HepG2 (cell line): ENCODE measurements around the gene EXOC3L2. TPM values are rescaled to one million over a fixed set of nuclear protein-coding genes. Genes with fewer than 3 reads are reported as not detected.

Source experiments
- ATAC-seq: fragments of 200-7000 bp; cut with Tn5 transposase; 3 replicates; pipeline ENCODE4 v1.9.1; 2020; ENCODE audit warnings: mild to moderate bottlenecking, moderate library complexity
- Bru-seq: library from RNA; stranded (reverse); fragments of 400-500 nt; gene quantifications from one replicate; lab custom pipeline; 2021; lab: Mats Ljungman, UMichigan
- BruChase-seq, 2 experiments: library from RNA; stranded (reverse); fragments of 400-500 nt; gene quantifications; one replicate each; lab custom pipeline; 2021; lab: Mats Ljungman, UMichigan
- BruUV-seq: library from RNA; stranded (reverse); fragments of 400-500 nt; replicated peaks from 2 replicates; lab custom pipeline; 2021; lab: Mats Ljungman, UMichigan
- CTCF ChIA-PET: fragments of 300-600 bp; formaldehyde crosslinking; extraction: SDS; loops from one replicate; lab custom pipeline; 2021; ENCODE audit warnings: low total read pairs, inconsistent platforms, low intra/inter-chr PET ratio; lab: Yijun Ruan, JAX
- POLR2A ChIA-PET: fragments of 350-600 bp; sonication (Branson Sonifier 250); formaldehyde crosslinking; loops from one replicate; lab custom pipeline; 2020; ENCODE audit warnings: antibody characterized with exemption, inconsistent platforms; lab: Yijun Ruan, JAX
- DNase-seq: peaks from one replicate; pipeline ENCODE4 v3.0.0-alpha.2; 2015; ENCODE audit warnings: low spot score
- FAIRE-seq: peaks from 3 replicates; lab custom pipeline; 2011; peaks lifted over from hg19 to GRCh38; lab: Jason Lieb, UNC
- H2AFZ ChIP-seq: one replicate; pipeline ENCODE4 v1.6.1; 2011; ENCODE audit warnings: low read length, inconsistent platforms
- H3K27ac ChIP-seq: fragments of 300-600 bp; 3 replicates; pipeline ENCODE4 v1.8.0; 2011; ENCODE audit warnings: mixed run types, mild to moderate bottlenecking, mixed read lengths, low read length, inconsistent platforms; ENCODE audit not compliant: insufficient read depth; ENCODE audit errors: extremely low read length
- H3K27me3 ChIP-seq, 2 experiments: fragments of 200-600 bp in 1 of 2; 2 replicates in 1 of 2; 3 replicates in 1 of 2; pipeline versions ENCODE4 v1.6.0 to v1.8.0; 2011; ENCODE audit warnings: low read length in 2 of 2, mild to moderate bottlenecking in 2 of 2, moderate library complexity in 2 of 2, inconsistent platforms in 1 of 2; ENCODE audit not compliant: insufficient read depth in 2 of 2, control insufficient read depth in 1 of 2
- H3K36me3 ChIP-seq, 2 experiments: fragments of 200-600 bp in 1 of 2; replicated peaks in 1 of 2; 2 replicates in 1 of 2; 3 replicates in 1 of 2; pipeline versions ENCODE4 v1.5.1 to v1.8.0; 2011; ENCODE audit warnings: low read length in 2 of 2, inconsistent platforms in 1 of 2; ENCODE audit not compliant: insufficient read depth in 2 of 2, control insufficient read depth in 1 of 2
- H3K4me1 ChIP-seq: 2 replicates; pipeline ENCODE4 v1.5.1; 2012; ENCODE audit warnings: low read length, inconsistent platforms; ENCODE audit not compliant: insufficient read depth
- H3K4me2 ChIP-seq: 2 replicates; pipeline ENCODE4 v1.6.0; 2011; ENCODE audit warnings: low read depth, low read length, inconsistent platforms
- H3K4me3 ChIP-seq, 3 experiments: fragments of 200-600 bp in 1 of 3; sonication (generic), shearing (Covaris generic) in 1 of 3; replicated peaks in 1 of 3; 2 replicates each; pipeline ENCODE4 v1.5.1; 2011 to 2016; ENCODE audit warnings: low read length in 3 of 3, inconsistent platforms in 2 of 3, low read depth in 2 of 3, mild to moderate bottlenecking in 2 of 3, control low read depth in 1 of 3, mixed read lengths in 1 of 3; ENCODE audit not compliant: insufficient read depth in 1 of 3
- H3K79me2 ChIP-seq: one replicate; pipeline ENCODE4 v1.6.1; 2011; ENCODE audit warnings: low read length, inconsistent platforms; ENCODE audit not compliant: insufficient read depth
- H3K9ac ChIP-seq: 2 replicates; pipeline ENCODE4 v1.6.0; 2011; ENCODE audit warnings: mild to moderate bottlenecking, low read depth, low read length, inconsistent platforms; ENCODE audit not compliant: insufficient read depth
- H3K9me3 ChIP-seq: 2 replicates; pipeline ENCODE4 v1.5.1; 2012; ENCODE audit warnings: mild to moderate bottlenecking, low read length
- H4K20me1 ChIP-seq: 2 replicates; pipeline ENCODE4 v1.6.0; 2011; ENCODE audit warnings: inconsistent platforms, mild to moderate bottlenecking, low read length, moderate library complexity; ENCODE audit not compliant: insufficient read depth
- TBX2 ChIP-seq: sonication (generic); formaldehyde crosslinking; IDR thresholded peaks from 2 replicates; pipeline ENCODE4 v1.5.0; 2020; ENCODE audit warnings: missing genetic modification reagents, mild to moderate bottlenecking, borderline replicate concordance
- ZBTB7A ChIP-seq: sonication (generic); formaldehyde crosslinking; IDR thresholded peaks from 2 replicates; pipeline ENCODE4 v1.8.0; 2022; ENCODE audit warnings: mild to moderate bottlenecking, missing genetic modification reagents
- ZNF124 ChIP-seq: sonication (generic); formaldehyde crosslinking; IDR thresholded peaks from 2 replicates; pipeline ENCODE4 v1.4.0; 2020; ENCODE audit warnings: missing genetic modification reagents
- WGBS: methylation state at CpG from one replicate; pipeline ENCODE4 v1.1.6; 2017; ENCODE audit warnings: low lambda C conversion rate; 5-methylcytosine and 5-hydroxymethylcytosine counted together
- in situ Hi-C: cut with HindIII; loops from 2 replicates; pipeline ENCODE4 v1.10.0; 2017; ENCODE audit warnings: low pct_unique_long_range_greater_than_20kb; ENCODE audit not compliant: extremely low pct_ligation_motif_present
- intact Hi-C: fragments of 100-400 bp; cut with micrococcal nuclease; formaldehyde crosslinking; loops from one replicate; pipeline ENCODE4 v1.10.0; 2022; ENCODE audit not compliant: unreplicated experiment
- long read RNA-seq, 2 experiments: library from RNA in 1 of 2; library from polyadenylated mRNA in 1 of 2; stranded (forward) in 1 of 2; unstranded in 1 of 2; transcript quantifications; one replicate each; pipeline ENCODE4 v2.0.0, GENCODE V29; 2019 to 2022
- polyA minus RNA-seq, 3 experiments: library from RNA; depleted of rRNA, polyadenylated mRNA; stranded (reverse); fragments of >200 nt; gene quantifications; 2 replicates each; pipeline ENCODE4 v1.2.3, GENCODE V29; 2011; ENCODE audit warnings: low replicate concordance in 1 of 3
- polyA plus RNA-seq, 8 experiments: library from polyadenylated mRNA; depleted of rRNA in 3 of 8; stranded (reverse) in 7 of 8; unstranded in 1 of 8; fragments of >200 nt; fragmentation: Illumina TruSeq in 4 of 8; extraction: Trizol in 4 of 8; gene quantifications; 2 replicates each; pipeline versions ENCODE4 v1.2.1 to v1.2.3, GENCODE V29; 2011 to 2016; ENCODE audit warnings: low read depth in 4 of 8, missing spikeins in 1 of 8, mixed read lengths in 1 of 8; ENCODE audit not compliant: insufficient read depth in 1 of 8
- total RNA-seq, 5 experiments: library from RNA; depleted of rRNA; stranded (reverse); fragments of >200 nt; fragmentation: Illumina TruSeq; extraction: Trizol; gene quantifications; 2 replicates each; pipeline ENCODE4 v1.2.3, GENCODE V29; 2016; ENCODE audit warnings: low read depth in 1 of 5
- TF ChIP-seq, protein P1 (sequence below): sonication (generic); formaldehyde crosslinking; IDR thresholded peaks from 2 replicates; pipeline ENCODE4 v1.4.0; 2020; ENCODE audit warnings: missing genetic modification reagents
- TF ChIP-seq, protein P2 (sequence below): sonication (generic); formaldehyde crosslinking; conservative IDR thresholded peaks from 2 replicates; pipeline ENCODE4 v1.4.0; 2020; ENCODE audit warnings: mild to moderate bottlenecking, missing genetic modification reagents, moderate library complexity
- TF ChIP-seq, protein P3 (sequence below): sonication (generic); formaldehyde crosslinking; IDR thresholded peaks from 2 replicates; pipeline ENCODE4 v1.5.1; 2020; ENCODE audit warnings: mild to moderate bottlenecking, missing genetic modification reagents, moderate library complexity

EXOC3L2 gene
- total RNA-seq (2016; rRNA removed; fragmentation: Illumina TruSeq; extraction: Trizol) (not detected in 2 replicates), polyA plus RNA-seq (2011; rRNA removed) (0.21 TPM in 1 of 2 replicates, not detected in the other), polyA minus RNA-seq (2011; rRNA and poly(A)+ RNA removed; ENCODE audit: low replicate concordance) (0.20 TPM in 1 of 2 replicates, not detected in the other), Bru-seq, nascent RNA (percentile 4 among the genes with signal in this experiment), BruChase-seq, experiment 1, labeled RNA remaining after a 6-hour chase (percentile 6 among the genes with signal in this experiment), BruChase-seq, experiment 2, labeled RNA remaining after a 2-hour chase (percentile 3 among the genes with signal in this experiment)
- not detected in 2 replicates for total RNA-seq (2016; cell fraction: cytosol; rRNA removed; fragmentation: Illumina TruSeq; extraction: Trizol; ENCODE audit: low read depth)
- total RNA-seq (2016; cell fraction: insoluble cytoplasmic fraction; rRNA removed; fragmentation: Illumina TruSeq; extraction: Trizol) = not detected in 2 replicates
- not detected in 2 replicates for total RNA-seq (2016; cell fraction: membrane; rRNA removed; fragmentation: Illumina TruSeq; extraction: Trizol)
- total RNA-seq (2016; cell fraction: nucleus; rRNA removed; fragmentation: Illumina TruSeq; extraction: Trizol) = not detected in 2 replicates
- polyA plus RNA-seq (2011; cell fraction: cytosol; rRNA removed) = 0.04 and 0.07 TPM in 2 replicates
- polyA plus RNA-seq (2011; cell fraction: nucleus; rRNA removed) = 0.07 and 0.19 TPM in 2 replicates
- polyA plus RNA-seq (2012) = 0.07 TPM in 1 of 2 replicates, not detected in the other
- polyA plus RNA-seq (2016; cell fraction: cytosol; fragmentation: Illumina TruSeq; extraction: Trizol; ENCODE audit: low read depth) = not detected in 2 replicates
- polyA plus RNA-seq (2016; cell fraction: insoluble cytoplasmic fraction; fragmentation: Illumina TruSeq; extraction: Trizol; ENCODE audit: low read depth) = not detected in 2 replicates
- not detected in 2 replicates for polyA plus RNA-seq (2016; cell fraction: membrane; fragmentation: Illumina TruSeq; extraction: Trizol; ENCODE audit: low read depth)
- polyA plus RNA-seq (2016; cell fraction: nucleus; fragmentation: Illumina TruSeq; extraction: Trizol; ENCODE audit: insufficient read depth, low read depth) = not detected in 2 replicates
- not detected in 2 replicates for polyA minus RNA-seq (2011; cell fraction: cytosol; rRNA and poly(A)+ RNA removed)
- polyA minus RNA-seq (2011; cell fraction: nucleus; rRNA and poly(A)+ RNA removed) = not detected in 2 replicates
- long read RNA-seq, experiment 1 = 0 reads
- long read RNA-seq, experiment 2 = 0 reads

DNA sequence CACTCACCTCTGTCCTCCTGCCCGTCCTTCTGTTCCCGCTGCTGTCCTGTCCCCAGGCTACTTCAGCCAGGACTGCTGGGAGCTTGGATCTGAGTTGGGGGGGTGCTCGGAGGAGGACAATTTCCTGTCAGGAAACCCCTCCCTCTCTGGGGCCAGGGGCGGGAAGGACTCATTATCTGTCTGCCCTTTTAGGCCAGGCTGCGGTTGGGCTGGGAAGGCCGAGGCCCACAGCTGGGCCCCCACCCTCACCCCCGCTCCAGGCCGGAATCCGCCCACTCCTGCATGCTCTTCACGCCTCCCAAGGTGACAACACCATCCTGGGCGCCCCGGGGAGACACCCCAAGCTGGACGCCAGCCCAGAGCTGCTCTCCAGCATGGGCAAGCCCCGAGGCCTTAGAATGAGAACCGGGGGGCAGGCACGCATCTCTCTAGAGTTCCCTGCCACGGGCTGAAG, at the start of gene EXOC3L2:
TSS of gene EXOC3L2 (minus strand) at position 74 of the 454 bp plus-strand sequence. CDS start 6,362 bp downstream, outside the sequence.
- 6% methylated on average over 3 of the region's 17 CpGs for WGBS
- H3K4me3 ChIP-seq = peak within 1 kb of the TSS in 1 of 3 experiments; percentile 54; a peak in 2 of 6 replicates
- no peaks in the 10 kb centered on the region for H3K36me3 ChIP-seq
- peaks cover 49% of the 10 kb centered on the region for H3K4me1 ChIP-seq
- no peak within 1 kb of the TSS for H3K9ac ChIP-seq
- no peak within 1 kb of the TSS for H2AFZ ChIP-seq
- CTCF ChIA-PET = no interaction called here
- no peak for FAIRE-seq
- DNase-seq = no peak
- no TSS peak for BruUV-seq
- in situ Hi-C loops (no loop called here), intact Hi-C loops (loop anchor here (10.0 kb wide), 1 partner anchor 61 kb away; no protein-coding TSS in a partner anchor)
- H3K4me2 ChIP-seq = peak within 1 kb of the TSS; percentile 59
- H3K9me3 ChIP-seq = no peaks in the 10 kb centered on the region
- no peaks in the 10 kb centered on the region for H3K79me2 ChIP-seq
- H3K27me3 ChIP-seq = peaks cover 4 to 14% of the 10 kb centered on the region in 2 experiments; a peak in 4 of 5 replicates
- POLR2A ChIA-PET = no interaction called here
- ATAC-seq = peak; percentile 28; the same call in 2 of the 3 replicates
- H4K20me1 ChIP-seq = no peaks in the 10 kb centered on the region
- H3K27ac ChIP-seq = no peak within 1 kb of the TSS
- TF ChIP-seq, protein P1, sequence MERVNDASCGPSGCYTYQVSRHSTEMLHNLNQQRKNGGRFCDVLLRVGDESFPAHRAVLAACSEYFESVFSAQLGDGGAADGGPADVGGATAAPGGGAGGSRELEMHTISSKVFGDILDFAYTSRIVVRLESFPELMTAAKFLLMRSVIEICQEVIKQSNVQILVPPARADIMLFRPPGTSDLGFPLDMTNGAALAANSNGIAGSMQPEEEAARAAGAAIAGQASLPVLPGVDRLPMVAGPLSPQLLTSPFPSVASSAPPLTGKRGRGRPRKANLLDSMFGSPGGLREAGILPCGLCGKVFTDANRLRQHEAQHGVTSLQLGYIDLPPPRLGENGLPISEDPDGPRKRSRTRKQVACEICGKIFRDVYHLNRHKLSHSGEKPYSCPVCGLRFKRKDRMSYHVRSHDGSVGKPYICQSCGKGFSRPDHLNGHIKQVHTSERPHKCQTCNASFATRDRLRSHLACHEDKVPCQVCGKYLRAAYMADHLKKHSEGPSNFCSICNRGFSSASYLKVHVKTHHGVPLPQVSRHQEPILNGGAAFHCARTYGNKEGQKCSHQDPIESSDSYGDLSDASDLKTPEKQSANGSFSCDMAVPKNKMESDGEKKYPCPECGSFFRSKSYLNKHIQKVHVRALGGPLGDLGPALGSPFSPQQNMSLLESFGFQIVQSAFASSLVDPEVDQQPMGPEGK (CRISPR knock-in tag) = peak; percentile 86
- TF ChIP-seq, protein P2, sequence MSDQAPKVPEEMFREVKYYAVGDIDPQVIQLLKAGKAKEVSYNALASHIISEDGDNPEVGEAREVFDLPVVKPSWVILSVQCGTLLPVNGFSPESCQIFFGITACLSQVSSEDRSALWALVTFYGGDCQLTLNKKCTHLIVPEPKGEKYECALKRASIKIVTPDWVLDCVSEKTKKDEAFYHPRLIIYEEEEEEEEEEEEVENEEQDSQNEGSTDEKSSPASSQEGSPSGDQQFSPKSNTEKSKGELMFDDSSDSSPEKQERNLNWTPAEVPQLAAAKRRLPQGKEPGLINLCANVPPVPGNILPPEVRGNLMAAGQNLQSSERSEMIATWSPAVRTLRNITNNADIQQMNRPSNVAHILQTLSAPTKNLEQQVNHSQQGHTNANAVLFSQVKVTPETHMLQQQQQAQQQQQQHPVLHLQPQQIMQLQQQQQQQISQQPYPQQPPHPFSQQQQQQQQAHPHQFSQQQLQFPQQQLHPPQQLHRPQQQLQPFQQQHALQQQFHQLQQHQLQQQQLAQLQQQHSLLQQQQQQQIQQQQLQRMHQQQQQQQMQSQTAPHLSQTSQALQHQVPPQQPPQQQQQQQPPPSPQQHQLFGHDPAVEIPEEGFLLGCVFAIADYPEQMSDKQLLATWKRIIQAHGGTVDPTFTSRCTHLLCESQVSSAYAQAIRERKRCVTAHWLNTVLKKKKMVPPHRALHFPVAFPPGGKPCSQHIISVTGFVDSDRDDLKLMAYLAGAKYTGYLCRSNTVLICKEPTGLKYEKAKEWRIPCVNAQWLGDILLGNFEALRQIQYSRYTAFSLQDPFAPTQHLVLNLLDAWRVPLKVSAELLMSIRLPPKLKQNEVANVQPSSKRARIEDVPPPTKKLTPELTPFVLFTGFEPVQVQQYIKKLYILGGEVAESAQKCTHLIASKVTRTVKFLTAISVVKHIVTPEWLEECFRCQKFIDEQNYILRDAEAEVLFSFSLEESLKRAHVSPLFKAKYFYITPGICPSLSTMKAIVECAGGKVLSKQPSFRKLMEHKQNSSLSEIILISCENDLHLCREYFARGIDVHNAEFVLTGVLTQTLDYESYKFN = 0 out of 2 replicates have a peak, but pooled peaks have one; percentile 21
- TF ChIP-seq ZNF124 (CRISPR knock-in tag) = no peak
- TF ChIP-seq, protein P3, sequence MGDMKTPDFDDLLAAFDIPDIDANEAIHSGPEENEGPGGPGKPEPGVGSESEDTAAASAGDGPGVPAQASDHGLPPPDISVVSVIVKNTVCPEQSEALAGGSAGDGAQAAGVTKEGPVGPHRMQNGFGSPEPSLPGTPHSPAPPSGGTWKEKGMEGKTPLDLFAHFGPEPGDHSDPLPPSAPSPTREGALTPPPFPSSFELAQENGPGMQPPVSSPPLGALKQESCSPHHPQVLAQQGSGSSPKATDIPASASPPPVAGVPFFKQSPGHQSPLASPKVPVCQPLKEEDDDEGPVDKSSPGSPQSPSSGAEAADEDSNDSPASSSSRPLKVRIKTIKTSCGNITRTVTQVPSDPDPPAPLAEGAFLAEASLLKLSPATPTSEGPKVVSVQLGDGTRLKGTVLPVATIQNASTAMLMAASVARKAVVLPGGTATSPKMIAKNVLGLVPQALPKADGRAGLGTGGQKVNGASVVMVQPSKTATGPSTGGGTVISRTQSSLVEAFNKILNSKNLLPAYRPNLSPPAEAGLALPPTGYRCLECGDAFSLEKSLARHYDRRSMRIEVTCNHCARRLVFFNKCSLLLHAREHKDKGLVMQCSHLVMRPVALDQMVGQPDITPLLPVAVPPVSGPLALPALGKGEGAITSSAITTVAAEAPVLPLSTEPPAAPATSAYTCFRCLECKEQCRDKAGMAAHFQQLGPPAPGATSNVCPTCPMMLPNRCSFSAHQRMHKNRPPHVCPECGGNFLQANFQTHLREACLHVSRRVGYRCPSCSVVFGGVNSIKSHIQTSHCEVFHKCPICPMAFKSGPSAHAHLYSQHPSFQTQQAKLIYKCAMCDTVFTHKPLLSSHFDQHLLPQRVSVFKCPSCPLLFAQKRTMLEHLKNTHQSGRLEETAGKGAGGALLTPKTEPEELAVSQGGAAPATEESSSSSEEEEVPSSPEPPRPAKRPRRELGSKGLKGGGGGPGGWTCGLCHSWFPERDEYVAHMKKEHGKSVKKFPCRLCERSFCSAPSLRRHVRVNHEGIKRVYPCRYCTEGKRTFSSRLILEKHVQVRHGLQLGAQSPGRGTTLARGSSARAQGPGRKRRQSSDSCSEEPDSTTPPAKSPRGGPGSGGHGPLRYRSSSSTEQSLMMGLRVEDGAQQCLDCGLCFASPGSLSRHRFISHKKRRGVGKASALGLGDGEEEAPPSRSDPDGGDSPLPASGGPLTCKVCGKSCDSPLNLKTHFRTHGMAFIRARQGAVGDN (CRISPR knock-in tag) = peak; percentile 60
- TF ChIP-seq TBX2 (CRISPR knock-in tag) = peak; percentile 35; the same call in 1 of the 2 replicates
- TF ChIP-seq ZBTB7A (CRISPR knock-in tag) = peak; percentile 29; the same call in 1 of the 2 replicates
